ENCODE data around the gene IGFBP5.

IGFBP5 gene

GRCh38 chr2:216648105-216648504 lies 47.2 kb downstream of the IGFBP5 start:
- Histone ChIP-seq H3K9me2 (replicated peaks; ENCODE audit: control insufficient read depth, low read length) (no peaks in the 10 kb centered on the region), H3K79me2 (ENCODE audit: control insufficient read depth, low read length) (no peaks in the 10 kb centered on the region), H3F3A (ENCODE audit: control insufficient read depth, insufficient read depth) (no peaks in the 10 kb centered on the region), H3K27ac (ENCODE audit: low read depth, low read length) (no peak overlapping the region), H3K9me3 (ENCODE audit: control insufficient read depth, insufficient read depth, low read length) (peaks cover 15% of the 10 kb centered on the region; the same call in 1 of the 2 replicates), H3K27me3 (ENCODE audit: control insufficient read depth, low read length) (peaks cover 4% of the 10 kb centered on the region; the same call in 1 of the 2 replicates), H3K36me3 (ENCODE audit: control insufficient read depth, low read length) (no peaks in the 10 kb centered on the region), H3K4me1 (ENCODE audit: control insufficient read depth, low read length) (peaks cover 10% of the 10 kb centered on the region), H3K4me2 (ENCODE audit: low read length) (no peak overlapping the region), H4K20me1 (ENCODE audit: control insufficient read depth, insufficient read depth, low read depth, low read length) (no peaks in the 10 kb centered on the region), H3K4me3 (ENCODE audit: low read length) (no peak overlapping the region)
- TF ChIP-seq EZH2phosphoT487 (IDR thresholded peaks at IDR 0.05; ENCODE audit: borderline replicate concordance, low read length) (no peak), CTCF (IDR thresholded peaks at IDR 0.05; ENCODE audit: low read depth, low read length, poor library complexity, severe bottlenecking) (no peak)

- peaks cover 15% of the 10 kb centered on the region; the same call in 1 of the 2 replicates for H3K9me3 ChIP-seq (ENCODE audit: control insufficient read depth, insufficient read depth, low read length)
- H3K4me1 ChIP-seq (ENCODE audit: control insufficient read depth, low read length) = peaks cover 10% of the 10 kb centered on the region
- 0 out of 2 replicates have a peak, but pooled peaks cover 2% of the 10 kb centered on the region for H3K27me3 ChIP-seq (ENCODE audit: control insufficient read depth, low read length)
- no peak for TF ChIP-seq CTCF (IDR thresholded peaks at IDR 0.05; ENCODE audit: low read depth, low read length, poor library complexity, severe bottlenecking)
- TF ChIP-seq EZH2phosphoT487 (IDR thresholded peaks at IDR 0.05; ENCODE audit: borderline replicate concordance, low read length) = no peak
- H3K27ac ChIP-seq (ENCODE audit: low read depth, low read length) = no peak overlapping the region
- no peak overlapping the region for H3K4me2 ChIP-seq (ENCODE audit: low read length)
- no peaks in the 10 kb centered on the region for H3K36me3 ChIP-seq (ENCODE audit: control insufficient read depth, low read length)
- no peaks in the 10 kb centered on the region for H4K20me1 ChIP-seq (ENCODE audit: control insufficient read depth, insufficient read depth, low read depth, low read length)
- H3K79me2 ChIP-seq (ENCODE audit: control insufficient read depth, low read length) = no peaks in the 10 kb centered on the region
- H3F3A ChIP-seq (ENCODE audit: control insufficient read depth, insufficient read depth) = no peaks in the 10 kb centered on the region
- H3K9me2 ChIP-seq (replicated peaks; ENCODE audit: control insufficient read depth, low read length) = no peaks in the 10 kb centered on the region
- no peak overlapping the region for H3K4me3 ChIP-seq (ENCODE audit: low read length)
Measured at GRCh38 chr2:216646116-216646515, 49.2 kb downstream of the IGFBP5 start.

- H3F3A ChIP-seq (ENCODE audit: control insufficient read depth, insufficient read depth) = no peaks in the 10 kb centered on the region
- H3K27me3 ChIP-seq (ENCODE audit: control insufficient read depth, low read length) = 0 out of 2 replicates have a peak, but pooled peaks cover 2% of the 10 kb centered on the region
- no peaks in the 10 kb centered on the region for H4K20me1 ChIP-seq (ENCODE audit: control insufficient read depth, insufficient read depth, low read depth, low read length)
- H3K9me3 ChIP-seq (ENCODE audit: control insufficient read depth, insufficient read depth, low read length) = peaks cover 15% of the 10 kb centered on the region; the same call in 1 of the 2 replicates
- no peaks in the 10 kb centered on the region for H3K36me3 ChIP-seq (ENCODE audit: control insufficient read depth, low read length)
- TF ChIP-seq EZH2phosphoT487 (IDR thresholded peaks at IDR 0.05; ENCODE audit: borderline replicate concordance, low read length) = no peak
- TF ChIP-seq CTCF (IDR thresholded peaks at IDR 0.05; ENCODE audit: low read depth, low read length, poor library complexity, severe bottlenecking) = no peak
- no peak overlapping the region for H3K4me3 ChIP-seq (ENCODE audit: low read length)
- H3K9me2 ChIP-seq (replicated peaks; ENCODE audit: control insufficient read depth, low read length) = no peaks in the 10 kb centered on the region
- peaks cover 10% of the 10 kb centered on the region for H3K4me1 ChIP-seq (ENCODE audit: control insufficient read depth, low read length)
- no peaks in the 10 kb centered on the region for H3K79me2 ChIP-seq (ENCODE audit: control insufficient read depth, low read length)
- H3K4me2 ChIP-seq (ENCODE audit: low read length) = no peak overlapping the region
- H3K27ac ChIP-seq (ENCODE audit: low read depth, low read length) = no peak overlapping the region
Measured at GRCh38 chr2:216645636-216645950, 49.8 kb downstream of the IGFBP5 start.

Data from DOHH2 (cell line).